ENCODE data around the gene SMIM12. TPM values are rescaled to one million over a fixed set of nuclear protein-coding genes. Genes with fewer than 3 reads are reported as not detected.

SMIM12 gene
- polyA plus RNA-seq, 1 donor from 2014 or later = 42.6 TPM

- Histone ChIP-seq H3K36me3 (ENCODE audit: insufficient read depth, low read length) (no peaks in the 10 kb centered on the region), H3K79me2 (replicated peaks; ENCODE audit: insufficient read depth, low read length) (peaks cover 24% of the 10 kb centered on the region), H3K27ac (ENCODE audit: low read length) (peak overlapping the region; percentile 25), H3K4me2 (ENCODE audit: low read length) (peak overlapping the region; percentile 88), H4K20me1 (ENCODE audit: insufficient read depth) (no peaks in the 10 kb centered on the region), H3F3A (ENCODE audit: insufficient read depth, low read length, poor library complexity, severe bottlenecking) (no peaks in the 10 kb centered on the region), H3K9ac (ENCODE audit: low read length) (peak overlapping the region; percentile 85), H3K9me2 (ENCODE audit: insufficient read depth, low read length) (no peaks in the 10 kb centered on the region), H3K4me3 (ENCODE audit: low read length) (peak overlapping the region; percentile 92), H2AFZ (ENCODE audit: low read depth, low read length) (peak overlapping the region; percentile 75), H3K27me3 (ENCODE audit: insufficient read depth, low read depth, low read length) (no peaks in the 10 kb centered on the region), H3K9me3 (ENCODE audit: low read length) (no peaks in the 10 kb centered on the region)
- TF ChIP-seq POLR2AphosphoS5 (IDR thresholded peaks at IDR 0.05) (no peak), SMC3 (conservative IDR thresholded peaks at IDR 0.05; ENCODE audit: poor library complexity) (no peak), TAF1 (IDR thresholded peaks at IDR 0.05; ENCODE audit: low read depth) (no peak), RAD21 (conservative IDR thresholded peaks at IDR 0.05) (no peak), EP300 (conservative IDR thresholded peaks at IDR 0.05; ENCODE audit: poor library complexity, severe bottlenecking) (no peak), EZH2 (IDR thresholded peaks at IDR 0.05; ENCODE audit: borderline replicate concordance, insufficient read depth, low read length, poor library complexity, severe bottlenecking) (no peak), REST (IDR thresholded peaks at IDR 0.05; ENCODE audit: borderline replicate concordance) (no peak), CTCF (IDR thresholded peaks at IDR 0.05; ENCODE audit: poor library complexity, severe bottlenecking) (no peak), MXI1 (conservative IDR thresholded peaks at IDR 0.05; ENCODE audit: poor library complexity, severe bottlenecking) (no peak)
Measured at GRCh38 chr1:34858901-34859445, 576 bp downstream of the SMIM12 start.

- Histone ChIP-seq H3K36me3 (ENCODE audit: insufficient read depth, low read length) (no peaks in the 10 kb centered on the region), H3K4me2 (ENCODE audit: low read length) (no peak overlapping the region), H3K27ac (ENCODE audit: low read length) (no peak overlapping the region), H2AFZ (ENCODE audit: low read depth, low read length) (no peak overlapping the region), H3F3A (ENCODE audit: insufficient read depth, low read length, poor library complexity, severe bottlenecking) (no peaks in the 10 kb centered on the region), H3K9me3 (ENCODE audit: low read length) (no peaks in the 10 kb centered on the region), H3K9ac (ENCODE audit: low read length) (no peak overlapping the region), H4K20me1 (ENCODE audit: insufficient read depth) (no peaks in the 10 kb centered on the region), H3K4me3 (ENCODE audit: low read length) (no peak overlapping the region), H3K9me2 (ENCODE audit: insufficient read depth, low read length) (no peaks in the 10 kb centered on the region), H3K27me3 (ENCODE audit: insufficient read depth, low read depth, low read length) (no peaks in the 10 kb centered on the region), H3K79me2 (replicated peaks; ENCODE audit: insufficient read depth, low read length) (peaks cover 24% of the 10 kb centered on the region)
- TF ChIP-seq MXI1 (conservative IDR thresholded peaks at IDR 0.05; ENCODE audit: poor library complexity, severe bottlenecking) (no peak), SMC3 (conservative IDR thresholded peaks at IDR 0.05; ENCODE audit: poor library complexity) (no peak), RAD21 (conservative IDR thresholded peaks at IDR 0.05) (no peak), POLR2AphosphoS5 (IDR thresholded peaks at IDR 0.05) (no peak), EZH2 (IDR thresholded peaks at IDR 0.05; ENCODE audit: borderline replicate concordance, insufficient read depth, low read length, poor library complexity, severe bottlenecking) (no peak), EP300 (conservative IDR thresholded peaks at IDR 0.05; ENCODE audit: poor library complexity, severe bottlenecking) (no peak), TAF1 (IDR thresholded peaks at IDR 0.05; ENCODE audit: low read depth) (no peak), REST (IDR thresholded peaks at IDR 0.05; ENCODE audit: borderline replicate concordance) (no peak), CTCF (IDR thresholded peaks at IDR 0.05; ENCODE audit: poor library complexity, severe bottlenecking) (no peak)
Measured at GRCh38 chr1:34856697-34857096, 2.9 kb downstream of the SMIM12 start.

Measured in neural cell (in vitro differentiated cells).